Common myeloid progenitor, CD34-positive (primary cell): Measurements from ENCODE around the gene CEP68.
"Not testable (repeated sequence)": the region's sequence is repeated elsewhere in the genome, so short reads cannot be mapped to it uniquely, and the experiment has no call there.

Experiments
- CTCF ChIA-PET: fragments of 350-600 bp; sonication (Branson Sonifier 250); formaldehyde crosslinking; loops from one replicate; lab custom pipeline; 2021; ENCODE audit warnings: antibody characterized with exemption; lab: Charles Lee
- POLR2A ChIA-PET: fragments of 350-600 bp; sonication (Branson Sonifier 250); formaldehyde crosslinking; loops from one replicate; lab custom pipeline; 2021; ENCODE audit warnings: antibody characterized with exemption; lab: Charles Lee
- DNase-seq, 3 donors: peaks; one replicate each; pipeline versions ENCODE4 v3.0.0 to v3.0.0-alpha.2; 2013
- H3K27ac ChIP-seq, 2 experiments: 1 replicate in 1 of 2; 2 replicates in 1 of 2; pipeline ENCODE4 v1.7.0; 2013; ENCODE audit warnings: inconsistent platforms in 2 of 2, low read length in 2 of 2, mild to moderate bottlenecking in 2 of 2, low read depth in 1 of 2, moderate library complexity in 1 of 2; ENCODE audit not compliant: severe bottlenecking in 2 of 2, insufficient read depth in 1 of 2, poor library complexity in 1 of 2
- H3K27me3 ChIP-seq, 5 experiments: replicated peaks in 2 of 5; 1 replicate in 3 of 5; 2 replicates in 2 of 5; pipeline versions ENCODE4 v1.6.1 to v1.7.0; 2013; ENCODE audit warnings: low read length in 4 of 5, mild to moderate bottlenecking in 2 of 5, moderate library complexity in 2 of 5, inconsistent platforms in 1 of 5; ENCODE audit not compliant: insufficient read depth in 5 of 5, control insufficient read depth in 4 of 5
- H3K36me3 ChIP-seq, 4 experiments: 1 replicate in 2 of 4; 2 replicates in 2 of 4; pipeline versions ENCODE4 v1.6.1 to v1.7.0; 2013; ENCODE audit warnings: low read length in 3 of 4, control low read depth in 1 of 4, mild to moderate bottlenecking in 1 of 4; ENCODE audit not compliant: control insufficient read depth in 4 of 4, insufficient read depth in 4 of 4
- H3K4me1 ChIP-seq, 4 experiments: 1 replicate in 3 of 4; 2 replicates in 1 of 4; pipeline versions ENCODE4 v1.6.1 to v1.7.1; 2013; ENCODE audit warnings: low read length in 3 of 4, mild to moderate bottlenecking in 3 of 4, control low read depth in 1 of 4, inconsistent platforms in 1 of 4, moderate library complexity in 1 of 4; ENCODE audit not compliant: control insufficient read depth in 4 of 4, insufficient read depth in 4 of 4; ENCODE audit errors: control extremely low read depth in 1 of 4
- H3K4me3 ChIP-seq, 7 experiments: 1 replicate in 4 of 7; 2 replicates in 3 of 7; pipeline versions ENCODE4 v1.5.1 to v1.7.0; 2013; ENCODE audit warnings: mild to moderate bottlenecking in 7 of 7, low read length in 6 of 7, moderate library complexity in 6 of 7, inconsistent platforms in 2 of 7, low read depth in 2 of 7, control low read depth in 1 of 7; ENCODE audit not compliant: insufficient read depth in 4 of 7, control insufficient read depth in 1 of 7; ENCODE audit errors: extremely low read depth in 1 of 7
- H3K9me3 ChIP-seq, 5 experiments: 1 replicate in 4 of 5; 2 replicates in 1 of 5; pipeline versions ENCODE4 v1.6.1 to v1.7.1; 2013; ENCODE audit warnings: low read length in 4 of 5, mild to moderate bottlenecking in 2 of 5, inconsistent platforms in 1 of 5, low read depth in 1 of 5, moderate library complexity in 1 of 5; ENCODE audit not compliant: control insufficient read depth in 4 of 5, insufficient read depth in 2 of 5; ENCODE audit errors: control extremely low read depth in 1 of 5
- WGBS: methylation state at CpG from one replicate; pipeline ENCODE4 v1.1.5; 2013; ENCODE audit not compliant: insufficient coverage; 5-methylcytosine and 5-hydroxymethylcytosine counted together

CEP68 gene

GRCh38 chr2:65030476-65031332, 25.5 kb upstream of the CEP68 start:
- Histone ChIP-seq H3K9me3 (no peaks in the 10 kb centered on the region), H3K36me3 (peaks cover 0 to 4% (median 2%) of the 10 kb centered on the region in 4 experiments), H3K27me3 (no peaks in the 10 kb centered on the region), H3K4me3 (no peak overlapping the region), H3K4me1 (peaks cover 9 to 39% (median 26%) of the 10 kb centered on the region in 4 experiments), H3K27ac (no peak overlapping the region)
- 97% methylated on average over 9 of the region's 11 CpGs for WGBS
- POLR2A ChIA-PET: interaction anchor here (0.5 to 1.0 kb wide), 3 partner anchors 22 to 112 kb away, joined by 3 to 4 read pairs (median 3); partner anchors contain the start of gene CEP68
- DNase-seq: peak in 1 of 3 donors; percentile 30
- CTCF ChIA-PET: interaction anchor here (0.7 to 7.4 kb wide), 15 partner anchors 9 to 424 kb away, joined by 3 to 76 read pairs (median 3); no protein-coding TSS in a partner anchor

GRCh38 chr2:65031341-65032018, 24.7 kb upstream of the CEP68 start:
- peak in 2 of 3 donors; percentile 29 to 34 for DNase-seq
- Histone ChIP-seq H3K4me3 (peak overlapping the region in 2 of 7 experiments; percentile 14 to 37), H3K27me3 (no peaks in the 10 kb centered on the region), H3K27ac (no peak overlapping the region), H3K36me3 (peaks cover 0 to 4% (median 2%) of the 10 kb centered on the region in 4 experiments), H3K9me3 (no peaks in the 10 kb centered on the region), H3K4me1 (peaks cover 9 to 33% (median 20%) of the 10 kb centered on the region in 4 experiments)
- ChIA-PET POLR2A (interaction anchor here (1.0 kb wide), 1 partner anchor 24 kb away, joined by 3 read pairs; the partner anchor contains the start of gene CEP68), CTCF (interaction anchor here (0.7 to 7.4 kb wide), 14 partner anchors 11 to 424 kb away, joined by 3 to 76 read pairs (median 3); no protein-coding TSS in a partner anchor)
- 37% methylated on average over 6 of the region's 8 CpGs for WGBS

GRCh38 chr2:65032019-65032975, 23.9 kb upstream of the CEP68 start:
- Histone ChIP-seq H3K27ac (no peak overlapping the region), H3K27me3 (no peaks in the 10 kb centered on the region), H3K4me3 (peak overlapping the region in 2 of 7 experiments; percentile 14 to 25), H3K4me1 (peaks cover 9 to 33% (median 20%) of the 10 kb centered on the region in 4 experiments), H3K36me3 (peaks cover 2 to 7% (median 4%) of the 10 kb centered on the region in 4 experiments), H3K9me3 (no peaks in the 10 kb centered on the region)
- ChIA-PET CTCF (interaction anchor here (0.8 to 7.4 kb wide), 15 partner anchors 11 to 425 kb away, joined by 3 to 76 read pairs (median 5); partner anchors contain the start of gene SLC1A4), POLR2A (interaction anchor here (1.0 to 1.3 kb wide), 2 partner anchors 15 to 115 kb away, joined by 4 to 6 read pairs; no protein-coding TSS in a partner anchor)
- 50% methylated on average over 2 of the region's 13 CpGs for WGBS
- DNase-seq: peak in 1 of 3 donors; percentile 19

GRCh38 chr2:65033178-65033577, 23.0 kb upstream of the CEP68 start:
- Histone ChIP-seq H3K9me3 (no peaks in the 10 kb centered on the region), H3K4me1 (peaks cover 9 to 33% (median 20%) of the 10 kb centered on the region in 4 experiments), H3K36me3 (peaks cover 2 to 12% (median 7%) of the 10 kb centered on the region in 4 experiments), H3K27me3 (no peaks in the 10 kb centered on the region), H3K27ac (no peak overlapping the region), H3K4me3 (no peak overlapping the region)
- 100% methylated on average over 3 of the region's 4 CpGs for WGBS
- ChIA-PET CTCF (interaction anchor here (0.6 to 7.4 kb wide), 10 partner anchors 13 to 702 kb away, joined by 3 to 76 read pairs (median 5); partner anchors contain the start of gene SLC1A4), POLR2A (interaction anchor here (0.6 to 1.3 kb wide), 3 partner anchors 15 to 378 kb away, joined by 4 to 6 read pairs (median 6); no protein-coding TSS in a partner anchor)
- DNase-seq: peak; percentile 73 to 83 (median 81)

- CTCF ChIA-PET: interaction anchor here (0.6 to 7.4 kb wide), 9 partner anchors 14 to 702 kb away, joined by 3 to 76 read pairs (median 5); partner anchors contain the start of gene SLC1A4
- H3K27me3 ChIP-seq, H3K4me3 ChIP-seq, H3K9me3 ChIP-seq, DNase-seq, H3K27ac ChIP-seq: not testable (repeated sequence)
- POLR2A ChIA-PET: interaction anchor here (0.6 to 1.0 kb wide), 2 partner anchors 116 to 378 kb away, joined by 6 read pairs; no protein-coding TSS in a partner anchor
- Histone ChIP-seq H3K36me3 (peaks cover 2 to 14% (median 10%) of the 10 kb centered on the region in 4 experiments), H3K4me1 (peaks cover 9 to 33% (median 20%) of the 10 kb centered on the region in 4 experiments)
- no CpG with 5 or more reads among the region's 4 CpGs for WGBS
Observed at GRCh38 chr2:65033667-65034066, 22.5 kb upstream of the CEP68 start.
